HEK293 (cell line): ENCODE results near the gene FCHO1.

ENCODE experiments used
- BCL6B ChIP-seq: fragments of 450-650 bp; formaldehyde crosslinking; IDR thresholded peaks from 2 replicates; pipeline ENCODE4 v1.5.1; 2017; ENCODE audit warnings: missing biosample characterization, missing genetic modification characterization
- EGR2 ChIP-seq: fragments of 450-650 bp; formaldehyde crosslinking; IDR thresholded peaks from 2 replicates; pipeline ENCODE4 v1.5.1; 2016; ENCODE audit warnings: low read depth, missing biosample characterization, missing genetic modification characterization
- HOXA7 ChIP-seq: sonication (generic); formaldehyde crosslinking; IDR thresholded peaks from 2 replicates; pipeline ENCODE4 v1.8.1; 2022; ENCODE audit warnings: missing genetic modification reagents, borderline replicate concordance
- KLF17 ChIP-seq: fragments of 450-650 bp; formaldehyde crosslinking; IDR thresholded peaks from 2 replicates; pipeline ENCODE4 v1.5.1; 2016; ENCODE audit warnings: missing biosample characterization, missing genetic modification characterization
- PRDM6 ChIP-seq: fragments of 450-650 bp; formaldehyde crosslinking; IDR thresholded peaks from 2 replicates; pipeline ENCODE4 v1.5.1; 2017; ENCODE audit warnings: missing biosample characterization, missing genetic modification characterization
- TRIM28 ChIP-seq: IDR thresholded peaks from 2 replicates; pipeline ENCODE4 v1.6.1; 2011; ENCODE audit warnings: low read length, control low read depth, borderline replicate concordance
- WT1 ChIP-seq: fragments of 450-650 bp; formaldehyde crosslinking; IDR thresholded peaks from 2 replicates; pipeline ENCODE4 v1.5.1; 2016; ENCODE audit warnings: missing biosample characterization, missing genetic modification characterization
- ZBTB21 ChIP-seq: fragments of 450-650 bp; formaldehyde crosslinking; IDR thresholded peaks from 2 replicates; pipeline ENCODE4 v1.5.1; 2017; ENCODE audit warnings: missing biosample characterization, missing genetic modification characterization
- ZBTB44 ChIP-seq: fragments of 450-650 bp; IDR thresholded peaks from 2 replicates; pipeline ENCODE4 v1.5.1; 2018; ENCODE audit warnings: missing biosample characterization, mild to moderate bottlenecking, missing genetic modification characterization
- ZNF112 ChIP-seq: fragments of 450-650 bp; formaldehyde crosslinking; IDR thresholded peaks from 2 replicates; pipeline ENCODE4 v1.5.0; 2017; ENCODE audit warnings: missing biosample characterization, missing genetic modification characterization
- ZNF121 ChIP-seq: fragments of 450-650 bp; formaldehyde crosslinking; IDR thresholded peaks from 2 replicates; pipeline ENCODE4 v1.5.1; 2016; ENCODE audit warnings: missing biosample characterization, missing genetic modification characterization
- ZNF140 ChIP-seq: fragments of 450-650 bp; formaldehyde crosslinking; IDR thresholded peaks from 2 replicates; pipeline ENCODE4 v1.5.1; 2016; ENCODE audit warnings: missing biosample characterization, missing genetic modification characterization
- ZNF18 ChIP-seq: fragments of 450-650 bp; formaldehyde crosslinking; IDR thresholded peaks from 2 replicates; pipeline ENCODE4 v1.5.1; 2016; ENCODE audit warnings: missing biosample characterization, missing genetic modification characterization
- ZNF184 ChIP-seq: fragments of 450-650 bp; IDR thresholded peaks from 2 replicates; pipeline ENCODE4 v1.5.1; 2018; ENCODE audit warnings: missing biosample characterization, mild to moderate bottlenecking, missing genetic modification characterization
- ZNF416 ChIP-seq: fragments of 450-650 bp; formaldehyde crosslinking; IDR thresholded peaks from 2 replicates; pipeline ENCODE4 v1.5.1; 2016; ENCODE audit warnings: missing biosample characterization, missing genetic modification characterization
- ZNF48 ChIP-seq: fragments of 450-650 bp; formaldehyde crosslinking; IDR thresholded peaks from 2 replicates; pipeline ENCODE4 v1.5.1; 2016; ENCODE audit warnings: missing biosample characterization, missing genetic modification characterization
- ZNF561 ChIP-seq: fragments of 450-650 bp; IDR thresholded peaks from 2 replicates; pipeline ENCODE4 v1.5.1; 2018; ENCODE audit warnings: missing biosample characterization, missing genetic modification characterization, borderline replicate concordance
- ZNF585B ChIP-seq: fragments of 450-650 bp; formaldehyde crosslinking; IDR thresholded peaks from 2 replicates; pipeline ENCODE4 v1.5.1; 2016; ENCODE audit warnings: missing biosample characterization, missing genetic modification characterization
- ZNF596 ChIP-seq: fragments of 450-650 bp; IDR thresholded peaks from 2 replicates; pipeline ENCODE4 v1.5.0; 2018; ENCODE audit warnings: missing biosample characterization, mild to moderate bottlenecking, missing genetic modification characterization, moderate library complexity
- ZNF621 ChIP-seq: fragments of 450-650 bp; formaldehyde crosslinking; IDR thresholded peaks from 2 replicates; pipeline ENCODE4 v1.5.1; 2017; ENCODE audit warnings: missing biosample characterization, missing genetic modification characterization
- ZNF623 ChIP-seq: fragments of 450-650 bp; formaldehyde crosslinking; IDR thresholded peaks from 2 replicates; pipeline ENCODE4 v1.5.1; 2016; ENCODE audit warnings: missing biosample characterization, missing genetic modification characterization
- ZNF654 ChIP-seq: fragments of 450-650 bp; formaldehyde crosslinking; IDR thresholded peaks from 2 replicates; pipeline ENCODE4 v1.5.1; 2016; ENCODE audit warnings: low read depth, missing biosample characterization, missing genetic modification characterization
- ZNF664 ChIP-seq: fragments of 450-650 bp; formaldehyde crosslinking; IDR thresholded peaks from 2 replicates; pipeline ENCODE4 v1.5.1; 2016; ENCODE audit warnings: missing biosample characterization, missing genetic modification characterization
- ZNF670 ChIP-seq: fragments of 450-650 bp; formaldehyde crosslinking; IDR thresholded peaks from 2 replicates; pipeline ENCODE4 v1.5.1; 2016; ENCODE audit warnings: missing biosample characterization, missing genetic modification characterization, low read depth
- ZNF692 ChIP-seq: fragments of 450-650 bp; formaldehyde crosslinking; IDR thresholded peaks from 2 replicates; pipeline ENCODE4 v1.5.1; 2016; ENCODE audit warnings: missing biosample characterization, missing genetic modification characterization
- ZNF785 ChIP-seq: fragments of 450-650 bp; formaldehyde crosslinking; IDR thresholded peaks from 2 replicates; pipeline ENCODE4 v1.5.1; 2016; ENCODE audit warnings: missing biosample characterization, missing genetic modification characterization
- ZSCAN18 ChIP-seq: fragments of 450-650 bp; formaldehyde crosslinking; IDR thresholded peaks from 2 replicates; pipeline ENCODE4 v1.5.1; 2016; ENCODE audit warnings: missing biosample characterization, missing genetic modification characterization
- ZSCAN4 ChIP-seq: fragments of 450-650 bp; formaldehyde crosslinking; IDR thresholded peaks from 2 replicates; pipeline ENCODE4 v1.5.1; 2017; ENCODE audit warnings: missing biosample characterization, missing genetic modification characterization

Gene FCHO1

GRCh38 chr19:17794731-17795494 lies 43.6 kb downstream of the FCHO1 start, which contains the start of gene B3GNT3 (continued):
- TF ChIP-seq ZNF112 (no peak), BCL6B (tag by site-specific recombination) (no peak), ZNF670 (tag by site-specific recombination) (no peak), ZNF48 (tag by site-specific recombination) (no peak), EGR2 (peak; percentile 68), ZNF692 (no peak), ZSCAN4 (tag by site-specific recombination) (no peak), ZNF785 (no peak), ZNF121 (tag by site-specific recombination) (no peak), ZNF184 (tag by site-specific recombination) (no peak), ZNF585B (tag by site-specific recombination) (no peak), ZNF140 (tag by site-specific recombination) (no peak), ZNF416 (tag by site-specific recombination) (no peak), WT1 (tag by site-specific recombination) (peak; percentile 74), ZNF623 (tag by site-specific recombination) (no peak), PRDM6 (tag by site-specific recombination) (no peak), ZSCAN18 (tag by site-specific recombination) (no peak), ZNF654 (tag by site-specific recombination) (no peak), ZNF596 (no peak), ZNF18 (tag by site-specific recombination) (no peak), ZNF621 (tag by site-specific recombination) (no peak), HOXA7 (CRISPR knock-in tag) (no peak), ZNF664 (tag by site-specific recombination) (no peak), ZBTB44 (tag by site-specific recombination) (no peak), KLF17 (tag by site-specific recombination) (no peak; the same call in 1 of the 2 replicates), TRIM28 (no peak), ZNF561 (tag by site-specific recombination) (no peak), ZBTB21 (tag by site-specific recombination) (no peak)
